GM19239 (cell line): ENCODE results near the gene ZNF22.
A peak's percentile ranks its signal among the peaks of the same experiment; 100 is the strongest.

Experiments used
- DNase-seq: peaks from one replicate; pipeline ENCODE4 v3.0.0; 2011; ENCODE audit warnings: low spot score; ENCODE audit not compliant: insufficient read length
- FAIRE-seq: peaks from 2 replicates; lab custom pipeline; 2011; peaks lifted over from hg19 to GRCh38; lab: Jason Lieb, UNC

ZNF22 gene

DNA sequence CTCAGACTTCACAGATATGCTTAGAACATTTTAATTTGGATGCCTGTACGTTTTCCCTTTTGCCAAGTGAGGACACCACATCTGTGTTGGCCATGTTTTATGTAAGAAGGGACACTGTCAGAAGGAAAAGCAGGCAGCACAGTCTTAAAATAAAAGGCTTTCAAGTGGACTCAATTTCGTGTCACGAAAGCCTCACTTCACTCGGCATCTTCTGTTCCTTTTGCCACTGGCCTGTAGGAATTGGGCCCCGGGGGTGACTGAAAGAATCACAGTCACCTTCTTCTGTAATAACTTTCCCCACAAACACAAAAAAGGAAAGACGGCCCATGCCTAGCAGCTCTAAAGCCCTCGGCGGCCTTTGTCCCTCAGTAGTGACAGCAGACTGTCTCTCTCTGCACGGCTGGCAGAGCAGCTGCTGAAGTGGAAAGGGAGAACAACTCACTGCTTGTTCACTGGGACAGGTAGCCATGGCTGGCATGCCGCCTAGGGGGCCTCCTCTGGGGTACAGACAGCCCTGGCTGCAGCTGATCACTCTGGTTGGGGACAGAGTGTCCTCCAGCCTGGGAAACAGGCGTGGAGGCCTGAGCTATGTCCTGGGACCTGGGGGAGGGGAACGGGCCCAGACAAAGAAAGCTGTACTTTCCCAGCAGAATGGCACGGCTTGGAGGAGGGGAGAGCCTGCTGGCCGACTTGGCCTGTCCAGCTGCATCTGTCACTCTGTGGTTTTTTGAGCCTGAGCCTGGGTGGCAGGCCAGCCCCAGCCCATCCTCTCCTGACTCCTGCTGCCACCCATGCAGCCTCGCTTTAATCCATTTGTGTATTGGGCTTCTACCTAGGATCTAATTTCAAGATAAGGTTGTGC is 36.7 kb upstream of the ZNF22 start:
- FAIRE-seq: peak; percentile 89
- no peak for DNase-seq

DNA sequence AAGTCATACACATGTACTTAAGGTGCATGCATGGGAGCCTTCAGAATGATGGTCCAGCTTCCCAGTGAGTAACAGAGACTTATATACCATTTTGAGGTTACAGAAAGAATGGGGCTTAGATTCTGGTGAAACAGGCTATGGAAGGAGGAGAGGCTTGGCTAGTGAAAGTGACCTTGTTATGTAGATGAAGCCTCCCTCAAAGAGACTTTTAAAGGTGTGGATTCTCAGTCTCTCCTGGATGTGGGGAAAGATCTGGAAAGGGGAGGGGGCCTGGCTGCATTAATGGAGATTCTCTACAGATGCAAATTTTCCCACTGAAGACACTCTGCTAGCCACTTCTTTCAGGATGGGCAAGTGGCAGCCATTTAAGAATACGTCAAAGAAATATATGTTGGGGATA is 35.6 kb upstream of the ZNF22 start:
- DNase-seq: no peak
- FAIRE-seq: no peak

DNA sequence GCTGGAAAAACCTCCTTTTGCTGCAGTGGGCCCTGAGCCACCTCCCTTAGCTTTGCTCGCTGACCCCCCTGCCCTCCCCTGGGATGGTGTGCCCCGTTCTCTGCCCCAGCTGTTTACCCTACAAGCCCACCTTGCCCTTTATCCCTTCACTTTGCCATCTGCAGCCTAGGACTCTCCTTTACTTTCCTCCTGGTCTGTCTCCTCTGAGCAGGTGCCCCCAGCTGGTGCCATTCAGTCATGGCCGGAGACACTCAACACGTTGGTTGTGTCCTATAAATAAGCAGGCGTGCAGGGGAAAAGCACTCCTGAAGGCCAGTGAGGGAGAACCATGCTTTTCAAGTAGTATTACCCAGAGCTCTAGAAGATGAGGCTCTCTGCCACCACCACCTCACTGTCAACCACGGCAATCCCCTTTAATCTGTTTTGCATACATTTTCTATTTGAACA is 35.0 kb upstream of the ZNF22 start:
- DNase-seq (no peak), FAIRE-seq (peak; percentile 96)

DNA sequence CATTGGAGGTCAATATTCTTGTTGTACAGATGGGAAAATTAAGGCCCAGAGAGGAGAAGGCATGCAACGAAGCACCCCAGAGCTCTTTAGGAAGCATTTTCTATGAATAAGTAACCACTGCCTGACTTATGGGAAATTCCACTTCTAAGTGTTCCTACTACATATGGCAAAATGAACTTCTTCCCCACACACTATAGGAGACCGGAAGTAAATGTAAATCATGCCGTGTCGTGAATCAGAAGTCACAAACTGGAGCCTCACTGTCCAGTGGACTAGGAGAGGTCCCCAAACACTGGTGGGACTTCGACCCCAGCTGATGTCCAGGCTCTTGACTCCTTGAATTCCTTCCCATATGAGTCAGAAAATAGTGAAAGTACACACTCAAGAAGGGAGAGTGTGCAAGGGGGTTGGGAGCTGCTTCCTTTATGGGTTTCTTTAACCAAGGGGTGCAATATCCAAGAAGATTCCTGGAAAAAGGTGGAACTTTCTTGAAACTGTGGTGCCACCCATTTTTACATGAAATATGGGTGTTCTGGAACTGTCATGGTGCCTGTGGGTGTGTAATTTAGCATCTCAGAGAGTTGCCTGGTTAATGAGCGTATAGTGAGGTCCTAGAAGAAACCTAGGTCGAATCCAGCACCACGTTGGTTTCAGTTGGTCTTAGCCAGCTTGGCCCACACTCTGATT is 34.5 kb upstream of the ZNF22 start:
- FAIRE-seq: no peak
- no peak for DNase-seq

DNA sequence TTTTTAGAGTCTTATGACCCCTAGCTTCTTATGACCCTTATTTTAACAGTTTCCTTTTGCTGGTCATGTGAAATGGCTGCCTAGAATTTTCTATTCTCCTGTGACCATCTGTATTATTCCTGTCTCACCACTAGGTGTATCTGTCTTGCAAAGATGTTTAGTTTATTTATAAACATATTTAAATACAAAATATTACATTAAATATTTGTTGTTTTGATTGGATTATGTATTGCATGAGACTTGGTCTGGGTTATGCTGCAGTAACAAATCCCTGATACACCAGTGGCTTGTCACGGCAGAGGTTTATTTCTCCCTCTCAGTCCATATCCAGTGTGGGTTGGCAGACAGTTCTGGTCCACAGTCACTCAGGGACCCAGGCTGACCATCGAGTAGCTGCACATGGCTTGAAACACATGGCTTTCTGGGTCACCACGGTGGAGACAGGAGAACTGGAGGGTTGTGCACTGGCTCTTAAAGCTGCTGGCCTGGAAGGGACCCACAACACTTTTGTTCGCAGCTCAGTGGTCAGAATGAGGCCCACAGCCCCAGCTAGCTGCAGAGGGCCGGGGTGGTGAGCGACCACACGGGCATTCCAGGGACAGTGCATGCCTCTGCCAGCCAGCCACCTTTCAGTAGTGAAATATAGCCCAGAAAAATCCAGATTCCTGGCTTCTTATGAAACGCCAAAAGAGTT is 33.8 kb upstream of the ZNF22 start:
- DNase-seq: no peak
- peak; percentile 57 for FAIRE-seq

DNA sequence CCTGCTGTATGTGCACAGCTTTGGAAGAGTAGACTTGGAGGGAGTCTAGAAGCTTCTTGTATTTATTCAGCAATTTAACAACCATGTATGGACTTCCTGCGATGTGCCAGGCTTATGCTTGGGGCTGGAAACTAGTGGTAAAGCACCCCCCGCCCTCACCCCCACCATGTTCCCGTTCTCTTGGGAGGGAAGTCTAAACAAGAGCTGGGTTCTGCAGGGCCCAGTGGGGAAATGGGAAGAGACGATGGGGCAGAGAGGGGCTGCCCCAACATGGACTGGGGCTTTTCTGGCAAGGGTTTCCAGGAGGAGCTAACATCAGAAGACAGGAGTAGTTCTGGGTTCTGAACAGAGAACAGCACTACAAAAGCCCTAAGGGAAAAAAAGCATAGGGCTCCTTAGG is 33.1 kb upstream of the ZNF22 start:
- FAIRE-seq: no peak
- DNase-seq: no peak

DNA sequence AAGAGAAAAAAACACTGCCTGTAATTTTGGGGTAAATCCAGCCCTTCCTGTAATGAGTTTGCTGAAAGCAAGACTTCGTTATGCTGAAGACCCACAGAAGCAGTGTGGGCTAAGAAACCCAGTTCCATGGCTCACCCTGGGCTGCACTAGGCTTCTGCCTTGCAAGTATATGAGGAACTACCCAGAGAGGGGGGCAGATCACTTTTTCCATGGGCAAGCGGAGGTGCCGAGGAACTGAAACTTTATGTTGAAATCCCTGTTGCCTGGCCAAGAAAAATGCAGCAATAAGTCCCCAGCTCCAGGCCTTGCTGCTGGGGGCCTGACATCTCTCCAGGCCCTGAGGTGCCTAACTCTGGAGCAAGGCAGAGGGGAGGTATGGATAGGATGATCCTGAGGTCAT is 32.6 kb upstream of the ZNF22 start:
- DNase-seq (no peak), FAIRE-seq (peak; percentile 74)

DNA sequence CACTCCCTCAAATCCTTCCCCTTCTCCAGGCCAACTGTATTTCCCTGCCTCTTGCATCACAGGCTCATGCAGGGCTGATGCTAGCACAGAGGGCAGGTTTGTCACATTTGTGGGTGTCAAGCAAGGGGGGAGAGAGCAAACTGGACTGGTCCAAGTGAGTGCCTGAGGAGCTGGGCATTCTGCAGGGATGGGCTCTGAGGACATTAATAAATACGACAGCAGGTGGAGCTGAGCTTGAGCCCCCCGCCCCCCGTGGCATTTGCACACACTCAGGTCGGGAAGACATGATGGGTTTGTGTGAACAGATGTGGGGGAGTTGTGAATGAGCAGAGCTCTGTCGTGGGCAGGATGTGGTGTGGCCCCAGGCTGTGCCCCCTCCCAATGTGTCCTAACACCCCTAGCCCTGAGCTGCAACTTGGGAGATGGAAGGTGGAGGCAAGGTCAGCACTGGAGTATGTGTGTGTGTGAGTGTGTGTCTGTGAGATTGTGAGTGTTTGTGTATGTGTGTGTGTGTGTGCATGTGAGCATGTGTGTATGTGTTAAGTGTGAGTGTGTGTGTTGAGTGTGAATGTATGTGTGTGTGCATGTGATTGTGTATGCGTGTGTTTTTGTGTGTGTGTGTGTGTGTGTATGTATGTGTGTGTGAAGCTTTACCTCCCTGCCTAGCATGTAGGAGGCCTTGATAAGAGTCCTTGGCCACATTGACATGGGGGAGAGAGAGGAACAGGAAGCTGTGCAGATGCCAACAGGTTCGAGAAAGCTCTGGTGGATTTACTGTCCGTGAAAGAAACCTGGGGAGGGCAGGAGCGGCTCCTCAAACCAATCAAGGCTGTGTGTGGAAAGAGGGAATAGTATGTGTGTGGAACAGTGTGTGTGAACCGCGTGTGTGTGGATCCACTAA is 32.0 kb upstream of the ZNF22 start:
- FAIRE-seq: no peak
- no peak for DNase-seq

DNA sequence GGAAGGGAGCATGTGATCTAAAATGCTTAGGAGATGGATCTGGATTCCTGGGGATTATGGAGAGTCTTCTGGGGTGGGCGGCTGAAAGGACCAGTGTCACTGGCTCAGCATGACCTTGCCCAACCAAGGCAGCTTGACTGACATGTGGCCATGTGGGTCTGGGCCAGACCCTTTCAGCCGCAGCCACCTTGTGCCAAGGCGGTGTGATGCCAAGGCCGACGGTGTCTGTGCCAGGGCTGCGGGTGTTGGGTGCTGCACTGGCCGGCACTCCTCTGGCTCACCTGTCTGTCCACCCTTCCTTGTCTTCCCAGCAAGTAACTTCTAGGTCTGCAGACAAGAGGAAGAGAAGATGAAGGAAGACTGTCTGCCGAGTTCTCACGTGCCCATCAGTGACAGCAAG is 30.9 kb upstream of the ZNF22 start:
- FAIRE-seq (no peak), DNase-seq (no peak)

DNA sequence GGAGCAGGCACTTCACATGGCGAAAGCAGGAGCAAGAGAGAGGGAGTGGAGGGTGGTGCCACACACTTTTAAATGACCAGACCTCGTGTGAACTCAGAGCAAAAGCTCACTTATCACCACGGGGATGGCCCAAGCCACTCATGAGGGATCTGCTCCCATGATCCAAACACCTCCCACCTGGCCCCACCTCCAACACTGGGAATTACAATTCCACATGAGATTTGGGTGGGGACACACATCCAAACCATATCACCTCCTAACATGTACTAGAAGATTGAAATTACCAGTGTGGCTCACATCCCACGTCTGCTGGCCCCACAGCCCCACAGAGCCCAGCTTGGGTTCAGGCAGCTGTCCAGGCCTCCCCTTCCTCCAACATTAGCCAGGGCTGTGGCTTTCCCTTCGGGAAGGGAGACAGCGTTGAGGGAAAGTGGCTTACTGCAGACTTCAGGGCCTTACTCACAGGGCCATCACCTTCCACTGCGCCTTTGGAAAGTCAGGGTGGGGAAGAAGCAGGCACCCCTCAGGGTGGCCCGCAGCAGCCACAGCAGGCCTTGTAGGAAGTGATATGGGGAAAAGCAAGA is 29.8 kb upstream of the ZNF22 start:
- FAIRE-seq (no peak), DNase-seq (no peak)

DNA sequence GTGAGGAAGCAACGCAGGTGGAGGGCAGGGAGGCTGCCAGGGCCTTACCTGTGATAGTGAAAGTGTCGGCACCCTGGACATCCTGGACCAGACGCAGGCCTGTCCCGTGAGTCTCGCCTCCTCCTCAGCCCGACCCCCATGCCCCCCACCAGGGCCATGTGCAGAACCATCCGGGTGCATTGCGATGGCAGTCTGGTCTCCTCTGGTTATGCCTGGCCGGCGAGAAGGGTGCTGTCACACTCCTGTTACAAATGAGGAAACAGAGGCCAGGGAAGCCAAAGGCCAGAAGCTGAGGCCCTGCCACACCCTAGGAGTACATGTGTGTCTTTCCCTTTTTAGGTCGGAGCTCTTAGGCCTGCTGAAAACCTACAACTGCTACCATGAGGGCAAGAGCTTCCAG is 29.3 kb upstream of the ZNF22 start:
- DNase-seq (no peak), FAIRE-seq (no peak)

DNA sequence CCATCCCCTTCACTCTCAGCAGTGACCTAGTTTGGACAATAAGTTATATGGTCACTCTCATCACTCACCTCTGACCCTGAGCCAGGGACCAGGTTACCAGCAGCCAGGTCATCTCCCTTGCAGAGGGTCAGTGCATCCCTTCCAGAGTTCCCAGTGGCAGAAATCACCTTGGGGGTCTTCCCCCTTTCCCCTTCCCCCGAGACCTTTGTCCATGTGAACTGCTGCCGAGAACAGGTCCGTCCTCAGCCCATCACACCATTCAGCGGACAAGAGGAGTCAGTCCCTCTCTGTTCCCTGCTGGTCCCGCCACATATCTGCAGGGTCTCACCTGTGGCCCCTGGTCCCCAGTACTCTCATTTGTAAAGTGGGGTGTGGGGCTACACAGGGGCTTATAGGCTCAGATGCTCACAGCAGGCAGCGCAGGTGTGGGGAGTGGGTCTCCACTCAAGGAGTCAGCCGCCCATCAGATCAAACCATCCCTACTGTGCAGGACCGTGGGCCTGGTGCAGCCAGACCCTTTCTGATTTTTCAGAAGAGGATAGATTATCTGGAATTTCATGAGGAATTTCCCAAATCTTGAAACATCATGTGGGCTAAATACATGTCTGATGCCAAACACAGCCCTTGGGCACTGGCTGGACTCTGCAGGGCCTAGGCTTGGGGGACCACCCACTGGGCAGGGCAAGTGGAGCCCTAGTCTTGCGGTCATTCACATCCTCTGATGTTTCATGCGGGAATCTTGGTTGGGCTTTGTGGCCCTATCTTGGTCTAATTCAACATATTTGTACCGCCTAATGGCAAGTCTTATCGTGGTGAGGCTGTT is 28.6 kb upstream of the ZNF22 start:
- FAIRE-seq: no peak
- DNase-seq: no peak

DNA sequence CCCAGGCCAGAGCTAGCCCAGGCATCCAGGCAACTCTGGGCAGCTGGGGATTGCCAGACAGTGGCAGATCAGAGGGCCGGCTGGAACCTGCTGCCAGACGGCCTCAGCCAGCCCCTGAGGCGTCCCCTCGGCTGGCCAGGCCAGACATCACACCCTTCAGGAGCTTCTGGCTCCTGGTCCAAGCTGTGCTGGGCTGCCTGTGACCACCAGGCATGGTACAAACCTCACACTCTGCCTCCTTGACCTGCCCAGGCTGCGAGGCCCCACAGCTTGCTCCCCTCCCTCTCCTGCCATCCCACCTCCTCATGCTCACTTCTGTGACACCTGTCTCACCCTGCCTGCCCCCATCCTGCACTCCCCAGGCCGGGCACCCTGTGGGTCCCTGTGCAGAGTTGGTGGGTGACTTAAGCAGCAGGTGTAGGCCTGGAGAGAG is 27.8 kb upstream of the ZNF22 start:
- DNase-seq (no peak), FAIRE-seq (no peak)

DNA sequence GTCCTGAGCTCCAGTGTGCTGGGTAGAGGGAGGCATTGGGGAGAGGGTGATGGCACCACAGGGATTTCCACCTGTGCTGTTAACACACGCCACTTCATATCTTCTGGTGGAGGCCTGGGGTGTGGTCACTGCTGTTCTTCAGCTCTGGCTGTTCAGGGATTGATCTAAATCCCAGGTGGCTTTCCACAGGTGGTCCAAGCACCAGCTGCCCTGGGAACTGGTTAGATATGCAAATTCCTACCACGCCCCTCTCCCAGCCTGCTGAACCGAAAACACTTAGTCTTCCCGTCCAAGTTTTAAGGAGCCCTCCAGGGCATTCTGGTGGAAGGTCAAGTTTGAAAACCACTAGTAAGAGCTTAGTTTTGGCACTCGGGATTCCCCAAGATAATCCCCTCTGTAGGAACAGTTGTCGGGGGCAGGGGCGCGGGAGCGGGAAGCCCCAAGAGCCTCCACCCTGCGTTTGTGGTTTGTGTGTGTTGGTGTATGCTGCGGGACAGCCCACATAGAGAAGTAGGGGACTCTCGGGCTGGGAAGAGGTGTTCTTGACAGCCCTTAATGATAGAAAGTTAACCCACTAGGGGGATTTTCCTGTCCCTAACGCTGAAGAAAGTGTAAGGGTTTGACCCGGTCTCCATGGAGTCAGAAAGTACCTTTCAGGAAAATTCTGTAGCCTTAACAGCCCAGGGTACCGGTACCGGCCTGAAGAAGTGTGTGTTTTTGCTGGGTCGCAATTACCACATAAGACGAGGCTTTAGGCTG is 27.2 kb upstream of the ZNF22 start:
- peak; percentile 67 for FAIRE-seq
- DNase-seq: no peak

DNA sequence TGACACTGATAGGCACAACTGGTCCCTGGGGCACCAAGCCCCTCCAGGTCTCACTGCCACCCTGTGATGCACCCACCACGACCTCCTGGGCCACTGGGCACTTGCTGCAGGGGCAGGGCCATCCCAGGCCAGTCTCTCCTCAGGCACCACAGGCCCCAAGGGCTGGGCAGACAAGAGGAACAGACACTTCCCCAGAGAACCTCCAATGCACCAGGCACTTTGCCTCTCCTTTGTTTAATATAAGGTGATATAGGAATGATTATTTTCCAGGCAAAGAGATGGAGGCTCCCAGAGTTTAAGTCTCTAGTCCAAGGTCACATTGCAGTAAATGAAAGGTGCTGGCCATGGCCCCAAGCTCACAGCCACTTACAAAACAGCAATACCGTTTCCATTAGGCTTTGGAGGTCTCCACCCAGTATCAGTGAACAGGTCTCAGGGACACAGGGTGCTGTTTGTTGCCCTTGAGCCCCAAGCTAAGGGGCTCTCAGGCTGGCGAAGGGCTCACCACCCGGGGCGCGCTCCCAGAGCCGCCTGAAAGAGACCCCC is 26.6 kb upstream of the ZNF22 start:
- peak; percentile 31 for FAIRE-seq
- no peak for DNase-seq

DNA sequence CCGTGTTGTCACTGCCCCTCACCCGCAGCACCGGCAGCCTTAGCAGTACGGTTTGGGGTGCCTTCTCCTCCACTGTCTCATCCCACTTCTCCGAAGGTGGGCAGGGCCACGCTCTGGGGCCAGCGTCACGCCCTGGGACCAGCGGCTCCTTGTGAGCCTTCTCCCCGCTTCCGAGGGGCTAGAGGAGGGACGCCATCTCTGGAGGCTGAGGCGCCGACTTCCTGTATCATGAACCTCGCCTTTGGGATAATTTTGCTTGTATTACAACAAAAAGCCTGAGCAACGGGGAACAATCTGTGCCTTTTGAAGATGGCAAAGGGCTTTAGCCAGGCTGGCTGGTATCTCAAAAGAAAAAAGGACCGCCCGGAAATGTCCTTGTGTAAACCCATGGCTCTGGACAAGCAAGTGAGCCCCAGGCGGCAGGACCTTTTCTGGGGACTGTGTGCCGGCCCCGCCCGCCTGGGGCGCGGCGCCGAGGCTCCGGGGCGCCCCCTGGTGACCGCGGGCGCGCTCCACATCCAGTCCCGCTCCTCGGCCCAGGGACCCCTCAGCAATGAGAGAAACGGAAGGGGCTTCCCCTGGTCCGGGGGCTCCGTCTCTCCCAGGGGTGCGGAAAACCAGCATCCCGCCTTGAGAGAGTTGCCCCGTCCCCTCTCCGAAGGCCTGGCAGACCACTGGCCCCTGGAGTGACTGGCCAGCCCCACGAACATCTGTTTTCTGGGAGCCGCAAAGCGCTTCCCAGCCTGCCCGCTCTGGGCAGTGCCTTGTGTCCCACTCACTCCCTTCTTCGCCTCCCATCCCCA is 25.9 kb upstream of the ZNF22 start:
- DNase-seq (peak; percentile 73), FAIRE-seq (peak; percentile 76)
